ENCODE data around the gene PSRC1.

PSRC1 gene

DNA sequence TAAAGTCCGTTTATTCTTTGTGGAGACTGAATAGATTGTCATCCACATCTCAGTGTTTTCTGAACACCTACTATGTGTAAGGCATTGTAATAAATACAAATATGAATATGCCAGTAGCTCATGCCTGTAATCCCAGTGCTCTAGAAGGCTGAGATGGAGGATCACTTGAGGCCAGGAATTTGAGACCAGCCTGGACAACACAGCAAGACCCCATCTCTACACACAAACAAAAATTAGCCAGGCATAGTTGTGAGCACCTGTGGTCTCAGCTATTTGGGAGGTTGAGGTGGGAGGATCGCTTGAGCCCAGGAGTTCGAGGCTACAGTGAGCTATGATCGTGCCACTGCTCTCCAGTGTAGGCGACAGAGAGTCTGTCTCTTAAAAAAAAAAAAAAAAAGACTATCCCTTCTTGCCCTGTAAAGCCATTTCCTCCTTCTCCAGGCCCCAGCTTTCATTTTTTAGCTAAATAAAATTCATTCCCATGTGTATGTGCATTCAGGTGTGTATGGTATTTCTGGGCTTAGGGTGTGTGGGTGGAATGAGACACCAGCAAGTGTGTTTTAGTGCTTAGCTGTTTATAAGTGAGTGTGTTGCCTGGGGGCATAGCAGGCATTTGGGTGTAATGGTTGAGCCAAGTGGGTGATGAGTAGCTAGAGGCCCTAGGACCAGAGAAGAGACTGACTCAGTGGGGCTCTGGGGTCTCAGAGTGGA is 25.8 kb downstream of the PSRC1 start:
- no peak for DNase-seq

GRCh38 chr1:109256085-109256484 is 26.9 kb downstream of the PSRC1 start:
- peak; percentile 46 for DNase-seq

DNA sequence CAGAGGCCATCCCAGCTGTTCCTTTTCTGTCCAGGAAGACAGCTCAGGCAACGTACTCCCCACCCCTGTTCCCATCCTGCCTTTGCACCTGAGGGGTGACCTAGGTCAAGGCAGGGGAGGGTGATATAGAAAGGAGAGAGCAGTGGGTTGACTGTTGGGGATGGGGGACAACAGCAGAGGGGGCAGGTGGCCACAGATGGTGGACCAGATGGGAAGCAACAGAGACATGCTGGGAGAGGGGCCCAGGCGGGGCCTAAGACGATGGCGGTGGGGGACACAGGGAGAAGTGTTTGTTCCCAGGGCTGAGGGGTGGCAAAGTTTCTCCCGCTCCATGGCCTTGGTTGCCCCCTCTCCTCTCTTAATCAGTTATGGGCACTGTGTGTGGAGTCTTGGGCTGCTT is 27.3 kb downstream of the PSRC1 start:
- DNase-seq: peak; percentile 71

DNA sequence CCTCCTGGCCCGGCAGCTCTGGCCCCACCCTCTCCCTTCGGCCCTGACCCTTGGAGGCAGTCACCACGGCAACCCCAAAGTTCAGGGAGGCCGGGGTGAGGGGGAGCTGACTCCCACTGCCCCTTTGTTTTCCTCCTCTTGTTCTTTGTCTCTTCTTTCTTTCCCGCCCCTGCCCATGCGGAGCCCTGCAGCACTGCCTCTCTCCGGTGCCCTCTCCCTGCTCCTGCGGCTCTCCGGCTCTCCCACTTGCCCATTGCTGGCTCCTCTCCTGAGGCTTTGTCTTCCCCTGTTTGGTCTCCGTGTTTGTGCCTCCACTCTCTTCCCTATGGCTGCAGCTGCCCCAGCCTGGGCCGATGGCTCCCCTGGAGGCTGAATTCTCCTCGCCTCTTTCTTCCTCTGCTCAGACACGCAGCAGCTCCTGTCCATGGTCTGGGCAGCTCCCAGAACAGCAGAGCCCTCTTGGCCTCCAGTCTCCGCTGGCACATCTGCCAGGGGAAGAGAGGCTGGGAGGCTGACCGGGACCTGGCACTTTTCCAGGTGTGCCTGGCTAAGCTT is 27.8 kb downstream of the PSRC1 start:
- DNase-seq: no peak

DNA sequence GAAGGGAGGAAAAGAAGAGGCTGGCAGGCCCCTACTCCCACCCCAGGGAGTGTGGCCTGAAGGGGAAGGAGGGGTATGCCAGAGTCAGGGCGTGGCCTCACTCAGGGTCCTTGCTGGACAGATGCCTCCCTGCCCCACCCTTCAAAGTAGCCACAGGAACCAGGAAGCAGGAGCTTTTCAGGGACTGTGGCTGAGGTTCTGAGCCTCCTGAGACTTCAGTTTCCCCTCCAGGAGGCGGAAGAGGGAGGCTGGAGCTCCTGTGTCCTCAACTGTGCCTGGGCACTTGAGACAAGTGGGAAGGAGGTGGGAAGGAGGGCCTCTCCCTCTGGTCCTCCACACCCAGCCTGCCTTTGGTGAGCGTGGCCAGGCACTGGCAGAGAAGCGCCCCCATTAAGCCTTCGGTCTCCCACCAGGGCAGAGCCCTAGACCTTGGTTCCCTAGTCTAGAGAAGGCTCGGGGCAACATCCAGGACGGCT is 28.3 kb downstream of the PSRC1 start:
- DNase-seq: no peak

GRCh38 chr1:109253803-109254620 is 28.9 kb downstream of the PSRC1 start:
- DNase-seq: no peak

GRCh38 chr1:109252893-109253802 is 29.8 kb downstream of the PSRC1 start:
- no peak for DNase-seq

DNA sequence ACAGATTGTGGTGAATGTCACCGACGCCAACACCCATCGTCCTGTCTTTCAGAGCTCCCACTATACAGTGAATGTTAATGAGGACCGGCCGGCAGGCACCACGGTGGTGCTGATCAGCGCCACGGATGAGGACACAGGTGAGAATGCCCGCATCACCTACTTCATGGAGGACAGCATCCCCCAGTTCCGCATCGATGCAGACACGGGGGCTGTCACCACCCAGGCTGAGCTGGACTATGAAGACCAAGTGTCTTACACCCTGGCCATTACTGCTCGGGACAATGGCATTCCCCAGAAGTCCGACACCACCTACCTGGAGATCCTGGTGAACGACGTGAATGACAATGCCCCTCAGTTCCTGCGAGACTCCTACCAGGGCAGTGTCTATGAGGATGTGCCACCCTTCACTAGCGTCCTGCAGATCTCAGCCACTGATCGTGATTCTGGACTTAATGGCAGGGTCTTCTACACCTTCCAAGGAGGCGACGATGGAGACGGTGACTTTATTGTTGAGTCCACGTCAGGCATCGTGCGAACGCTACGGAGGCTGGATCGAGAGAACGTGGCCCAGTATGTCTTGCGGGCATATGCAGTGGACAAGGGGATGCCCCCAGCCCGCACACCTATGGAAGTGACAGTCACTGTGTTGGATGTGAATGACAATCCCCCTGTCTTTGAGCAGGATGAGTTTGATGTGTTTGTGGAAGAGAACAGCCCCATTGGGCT is 30.6 kb downstream of the PSRC1 start:
- DNase-seq: no peak

GRCh38 chr1:109251277-109252166 is 31.4 kb downstream of the PSRC1 start:
- DNase-seq: no peak

DNA sequence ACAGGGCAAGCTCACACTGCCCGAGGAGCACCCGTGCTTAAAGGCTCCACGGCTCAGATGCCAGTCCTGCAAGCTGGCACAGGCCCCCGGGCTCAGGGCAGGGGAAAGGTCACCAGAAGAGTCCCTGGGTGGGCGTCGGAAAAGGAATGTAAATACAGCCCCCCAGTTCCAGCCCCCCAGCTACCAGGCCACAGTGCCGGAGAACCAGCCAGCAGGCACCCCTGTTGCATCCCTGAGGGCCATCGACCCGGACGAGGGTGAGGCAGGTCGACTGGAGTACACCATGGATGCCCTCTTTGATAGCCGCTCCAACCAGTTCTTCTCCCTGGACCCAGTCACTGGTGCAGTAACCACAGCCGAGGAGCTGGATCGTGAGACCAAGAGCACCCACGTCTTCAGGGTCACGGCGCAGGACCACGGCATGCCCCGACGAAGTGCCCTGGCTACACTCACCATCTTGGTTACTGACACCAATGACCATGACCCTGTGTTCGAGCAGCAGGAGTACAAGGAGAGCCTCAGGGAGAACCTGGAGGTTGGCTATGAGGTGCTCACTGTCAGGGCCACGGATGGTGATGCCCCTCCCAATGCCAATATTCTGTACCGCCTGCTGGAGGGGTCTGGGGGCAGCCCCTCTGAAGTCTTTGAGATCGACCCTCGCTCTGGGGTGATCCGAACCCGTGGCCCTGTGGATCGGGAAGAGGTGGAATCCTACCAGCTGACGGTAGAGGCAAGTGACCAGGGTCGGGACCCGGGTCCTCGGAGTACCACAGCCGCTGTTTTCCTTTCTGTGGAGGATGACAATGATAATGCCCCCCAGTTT is 32.3 kb downstream of the PSRC1 start:
- DNase-seq: no peak

DNA sequence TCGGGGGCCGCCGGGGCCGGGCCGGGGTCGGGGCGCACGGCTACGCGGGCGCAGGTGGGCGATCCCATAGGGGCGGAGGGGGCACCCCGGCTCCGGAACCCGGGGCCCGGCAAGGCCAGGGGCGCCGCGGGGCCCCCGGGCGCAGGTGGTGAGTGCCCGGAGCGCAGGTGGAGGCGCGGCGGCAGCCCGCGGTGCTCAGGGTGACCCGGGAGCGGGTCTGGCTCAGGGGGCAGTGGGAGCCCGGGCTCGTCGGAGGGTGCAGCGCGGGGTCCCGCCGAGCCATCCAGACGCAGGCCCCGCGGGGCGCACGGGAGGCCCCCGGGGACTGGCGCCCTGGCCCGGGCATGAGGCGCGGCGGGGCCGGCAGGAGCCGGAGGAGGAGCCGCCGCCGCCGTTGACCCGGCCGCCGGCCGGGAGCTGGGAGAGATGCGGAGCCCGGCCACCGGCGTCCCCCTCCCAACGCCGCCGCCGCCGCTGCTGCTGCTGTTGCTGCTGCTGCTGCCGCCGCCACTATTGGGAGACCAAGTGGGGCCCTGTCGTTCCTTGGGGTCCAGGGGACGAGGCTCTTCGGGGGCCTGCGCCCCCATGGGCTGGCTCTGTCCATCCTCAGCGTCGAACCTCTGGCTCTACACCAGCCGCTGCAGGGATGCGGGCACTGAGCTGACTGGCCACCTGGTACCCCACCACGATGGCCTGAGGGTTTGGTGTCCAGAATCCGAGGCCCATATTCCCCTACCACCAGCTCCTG is 33.1 kb downstream of the PSRC1 start:
- DNase-seq: no peak

DNA sequence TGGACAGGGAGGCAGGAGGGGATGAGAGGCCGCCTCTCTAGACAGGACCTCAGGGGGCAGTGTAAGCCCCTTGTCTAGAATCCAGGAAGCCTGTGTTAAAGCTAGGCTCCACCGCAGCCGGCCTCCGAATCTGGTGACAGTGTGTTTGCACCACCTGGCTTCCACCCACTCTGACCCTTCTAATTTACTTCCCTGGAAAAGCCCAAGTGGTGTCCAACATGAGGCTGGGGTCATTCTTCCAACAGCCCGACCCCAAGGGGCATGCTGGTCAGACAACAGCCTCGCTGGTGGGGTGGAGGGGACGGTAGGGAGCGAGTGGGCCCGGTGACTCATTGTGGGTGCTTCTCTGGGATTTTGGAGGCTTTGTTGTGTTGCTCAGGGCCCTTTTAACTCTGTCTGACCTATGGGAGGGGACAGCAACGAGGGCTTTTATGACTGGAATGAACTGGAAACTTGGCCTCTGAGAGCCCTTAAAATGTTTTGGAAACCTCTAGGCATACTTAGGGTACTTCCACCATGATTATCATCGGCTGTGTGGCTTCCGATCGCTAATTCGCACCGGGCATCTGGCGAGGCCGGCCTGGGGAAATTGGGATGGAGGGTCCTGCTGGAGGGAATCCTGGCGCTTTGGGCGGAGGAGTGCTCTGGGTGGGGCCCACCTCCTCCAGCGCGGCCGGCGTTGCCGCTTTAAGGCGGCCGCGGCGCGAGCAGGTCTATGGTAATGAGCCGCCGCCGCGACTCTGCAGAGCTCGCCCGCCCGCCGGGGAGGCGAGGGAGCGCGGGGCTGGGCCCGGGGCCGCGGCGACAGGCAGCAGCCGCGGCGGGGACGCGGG is 33.9 kb downstream of the PSRC1 start, which contains the start of gene CELSR2:
Gene CELSR2, plus strand, starts transcription at position 743 of the 833 bp plus-strand sequence. CDS start 541 bp downstream, outside the sequence.
- peak; percentile 88 for DNase-seq

- DNase-seq: no peak
These were observed 34.5 kb downstream of the PSRC1 start for GRCh38 chr1:109248444-109248796.

GRCh38 chr1:109247401-109248365 is 35.3 kb downstream of the PSRC1 start:
- DNase-seq: no peak

DNA sequence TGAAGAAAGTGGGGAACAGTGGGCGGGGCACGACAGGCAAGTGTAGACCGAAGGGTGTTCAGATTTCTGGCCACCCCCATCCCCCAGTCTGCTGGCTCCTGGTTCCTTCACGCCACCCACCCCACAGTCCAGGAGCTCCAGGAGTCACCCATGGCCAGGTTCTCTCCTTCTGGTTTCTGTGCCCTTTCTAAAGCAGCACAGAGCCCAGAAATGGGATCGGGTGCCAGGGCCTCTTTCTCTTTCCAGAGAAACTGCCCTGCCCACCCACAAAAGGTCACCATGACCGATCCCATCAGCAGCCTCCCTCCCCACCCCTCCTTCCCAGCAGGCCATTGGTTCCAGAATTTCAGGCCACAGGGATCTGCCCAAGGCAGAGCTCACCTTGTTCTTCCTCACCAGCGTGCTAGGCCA is 36.8 kb downstream of the PSRC1 start:
- no peak for DNase-seq

GRCh38 chr1:109243860-109244552 is 38.9 kb downstream of the PSRC1 start:
- no peak for DNase-seq

All from NCI-H2171 (cell line).